Heart left ventricle (tissue), 16 donors: ENCODE data around the gene TRIM59. TPM values are rescaled to one million over a fixed set of nuclear protein-coding genes. Genes with fewer than 3 reads are reported as not detected.

Source experiments
- ATAC-seq, 4 donors: fragments of 200-7000 bp; cut with Tn5 transposase; one replicate each; pipeline ENCODE4 v1.9.1; 2020 to 2022; ENCODE audit warnings: moderate library complexity in 4 of 4, mild to moderate bottlenecking in 3 of 4, moderate number of reproducible peaks in 1 of 4
- DNase-seq, 5 donors: peaks; one replicate each; pipeline ENCODE4 v3.0.0-alpha.2; 2020
- H3K27ac ChIP-seq, 12 donors: fragments of 200-600 bp; sonication (generic) in 4 of 12; one replicate each; pipeline versions ENCODE4 v1.5.0 to v1.8.0; 2016 to 2022; ENCODE audit warnings: mild to moderate bottlenecking in 2 of 12
- H3K27me3 ChIP-seq, 9 donors: fragments of 200-600 bp; sonication (generic) in 2 of 9; one replicate each; pipeline versions ENCODE4 v1.5.1 to v1.8.0; 2016 to 2022; ENCODE audit warnings: mild to moderate bottlenecking in 3 of 9
- H3K36me3 ChIP-seq, 9 donors: fragments of 200-600 bp; sonication (generic) in 2 of 9; one replicate each; pipeline versions ENCODE4 v1.5.0 to v1.8.0; 2018 to 2022; ENCODE audit warnings: mild to moderate bottlenecking in 2 of 9
- H3K4me1 ChIP-seq, 12 donors: fragments of 200-600 bp; sonication (generic) in 4 of 12; one replicate each; pipeline versions ENCODE4 v1.5.0 to v1.8.0; 2016 to 2022; ENCODE audit warnings: mild to moderate bottlenecking in 3 of 12
- H3K4me3 ChIP-seq, 12 donors: fragments of 200-600 bp; sonication (generic) in 4 of 12; one replicate each; pipeline versions ENCODE4 v1.5.0 to v1.8.0; 2017 to 2022; ENCODE audit warnings: mild to moderate bottlenecking in 9 of 12, moderate library complexity in 4 of 12
- H3K9me3 ChIP-seq, 12 donors: fragments of 200-600 bp; sonication (generic) in 4 of 12; one replicate each; pipeline versions ENCODE4 v1.5.0 to v1.8.0; 2016 to 2022; ENCODE audit warnings: mild to moderate bottlenecking in 1 of 12
- POLR2A ChIP-seq, 2 donors: fragments of 450-650 bp; IDR thresholded peaks; one replicate each; pipeline ENCODE4 v1.6.1; 2017; ENCODE audit warnings: antibody characterized with exemption in 2 of 2, mild to moderate bottlenecking in 2 of 2, moderate library complexity in 2 of 2
- WGBS, 4 donors: extraction: QIAGEN DNeasy Blood & Tissue Kit in 2 of 4; methylation state at CpG; one replicate each; pipeline versions ENCODE4 v1.1.5 to v1.1.7; 2013 to 2018; 5-methylcytosine and 5-hydroxymethylcytosine counted together
- intact Hi-C, 10 donors: fragments of 100-400 bp; cut with DNase I; formaldehyde crosslinking; loops; one replicate each; pipeline versions ENCODE4 v1.11.1 to v1.14.2; 2022
- polyA plus RNA-seq, 2 donors: library from polyadenylated mRNA; stranded (reverse); fragments of 200-250 nt; gene quantifications; one replicate each; pipeline ENCODE4 v1.2.3, GENCODE V29; 2013
- total RNA-seq, 9 donors: library from RNA; depleted of rRNA in 2 of 9; stranded (reverse); fragments of >200 nt in 2 of 9; fragmentation: NEBNext Ultra II Directional in 3 of 9; extraction: Animal tissue kit (Norgen Biotek cat#: 25700) in 3 of 9; gene quantifications; one replicate each; pipeline versions ENCODE4 v1.1.0 to v1.2.4, GENCODE V29; 2016 to 2023
- TF ChIP-seq, protein P1 (sequence below), 12 donors: fragments of 200-600 bp; sonication (generic) in 4 of 12; IDR thresholded peaks; one replicate each; pipeline versions ENCODE4 v1.5.0 to v1.8.0; 2018 to 2022; ENCODE audit warnings: antibody characterized with exemption in 12 of 12, mild to moderate bottlenecking in 5 of 12
- donor health status: ischemic (EF 13 %, LVEDD 7.1; RV severe dilation, severe dysfunction).
- donor health status: healthy with polysubstance abuse.
- donor health status: DM: no; HTN: yes; CAD: no.
- donor health status: DM: no; HTN: no; CAD: no.
- donor health status: ischemic (EF 25% LVEDD 6.9; RV normal size, moderate dysfunction).
- donor health status: ischemic (EF 25% LVEDD 5.7; RV mildly dilated, moderate dysfunction).
- donor health status: healthy.
- donor health status: DM: yes; HTN: yes; CAD: no.
- donor health status: ischemic (EF 35%, LVEDD 5.7; RV mildly dilated, moderate dysfunction).
- donor health status: nonischemic (EF 11% LVEDD 7.7; RV severe dilation, severe dysfunction).
- donor health status: DM: yes; HTN: yes; CAD: no.
- donor health status: PGD.
- donor health status: ischemic (EF 29% LVEDD 5.4; RV normal size, mild dysfunction).
- donor health status: nonischemic (EF 23%, LVEDD 6.1; RV moderate dilation, normal function).

The TRIM59 gene
- total and polyA plus RNA-seq, 11 donors: 0.16 to 3.1 (median 0.32) TPM

DNA sequence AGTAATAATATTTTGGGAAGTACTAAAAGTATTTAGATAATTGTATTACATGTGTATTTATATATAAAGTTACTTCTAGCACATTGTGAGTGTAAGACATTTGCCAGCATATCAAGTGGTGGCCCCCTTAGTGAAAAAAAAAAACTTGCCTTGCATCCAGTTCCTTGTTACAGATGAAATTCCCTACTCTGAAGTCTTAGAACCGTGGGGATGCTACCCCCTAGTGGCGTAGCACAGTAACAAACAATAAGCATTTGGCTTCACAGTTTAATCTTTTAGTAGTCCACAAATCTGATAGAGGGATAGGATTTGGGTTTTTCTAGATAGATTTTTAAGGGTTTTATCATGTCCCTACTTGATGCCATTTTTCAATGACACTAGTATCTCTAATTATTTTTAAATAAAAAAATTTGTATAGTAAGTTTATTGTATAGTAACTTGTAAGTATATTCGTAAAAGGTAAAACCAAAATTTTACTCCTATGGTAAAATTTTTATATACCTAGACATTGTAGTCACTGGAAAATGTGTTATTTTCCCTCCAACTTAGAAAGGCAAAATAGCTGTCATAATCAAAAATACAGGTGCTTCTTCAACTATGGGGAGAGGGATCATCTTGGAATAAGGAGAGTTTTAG lies 35.9 kb downstream of the TRIM59 start:
- Histone ChIP-seq H3K9me3 (no peaks in the 10 kb centered on the region), H3K36me3 (peaks cover 0 to 73% (median 62%) of the 10 kb centered on the region in 9 donors), H3K27me3 (no peaks in the 10 kb centered on the region), H3K4me3 (no peak overlapping the region), H3K27ac (no peak overlapping the region), H3K4me1 (peaks cover 0 to 12% (median 0%) of the 10 kb centered on the region in 12 donors)
- DNase-seq: peak in 4 of 5 donors; percentile 41 to 61 (median 47)
- 36 to 46% (median 42%) methylated on average over 3 of the region's 3 CpGs for WGBS, 4 donors
- ATAC-seq: peak in 3 of 4 donors; percentile 62 to 65 (median 62)
- no peak for TF ChIP-seq POLR2A (IDR thresholded peaks at IDR 0.05)
- TF ChIP-seq, protein P1, sequence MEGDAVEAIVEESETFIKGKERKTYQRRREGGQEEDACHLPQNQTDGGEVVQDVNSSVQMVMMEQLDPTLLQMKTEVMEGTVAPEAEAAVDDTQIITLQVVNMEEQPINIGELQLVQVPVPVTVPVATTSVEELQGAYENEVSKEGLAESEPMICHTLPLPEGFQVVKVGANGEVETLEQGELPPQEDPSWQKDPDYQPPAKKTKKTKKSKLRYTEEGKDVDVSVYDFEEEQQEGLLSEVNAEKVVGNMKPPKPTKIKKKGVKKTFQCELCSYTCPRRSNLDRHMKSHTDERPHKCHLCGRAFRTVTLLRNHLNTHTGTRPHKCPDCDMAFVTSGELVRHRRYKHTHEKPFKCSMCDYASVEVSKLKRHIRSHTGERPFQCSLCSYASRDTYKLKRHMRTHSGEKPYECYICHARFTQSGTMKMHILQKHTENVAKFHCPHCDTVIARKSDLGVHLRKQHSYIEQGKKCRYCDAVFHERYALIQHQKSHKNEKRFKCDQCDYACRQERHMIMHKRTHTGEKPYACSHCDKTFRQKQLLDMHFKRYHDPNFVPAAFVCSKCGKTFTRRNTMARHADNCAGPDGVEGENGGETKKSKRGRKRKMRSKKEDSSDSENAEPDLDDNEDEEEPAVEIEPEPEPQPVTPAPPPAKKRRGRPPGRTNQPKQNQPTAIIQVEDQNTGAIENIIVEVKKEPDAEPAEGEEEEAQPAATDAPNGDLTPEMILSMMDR (IDR thresholded peaks at IDR 0.05): peak; percentile 79 to 95 (median 90)
- intact Hi-C loops: loop anchor here (1.0 to 10.0 kb wide), 5 partner anchors 249 to 381 kb away; no protein-coding TSS in a partner anchor

DNA sequence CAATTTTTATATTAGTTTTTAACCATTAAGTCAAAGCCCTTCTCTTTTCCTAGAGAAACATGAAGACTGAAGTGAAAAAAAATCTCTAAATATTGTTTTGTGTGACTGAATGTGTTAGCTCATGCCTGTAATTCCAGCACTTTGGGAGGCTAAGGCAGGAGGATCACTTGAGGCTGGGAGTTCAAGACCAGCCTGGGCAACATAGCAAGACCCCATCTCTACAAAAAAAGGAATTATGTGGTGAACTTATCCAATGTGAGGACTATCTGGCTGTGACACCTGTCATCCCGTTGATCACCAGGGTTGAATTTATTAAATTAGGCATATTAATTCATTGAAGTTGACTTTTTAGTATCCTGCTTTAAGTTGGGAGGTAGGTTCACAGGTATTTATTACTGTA lies 37.1 kb downstream of the TRIM59 start:
- TF ChIP-seq, protein P1 (IDR thresholded peaks at IDR 0.05): no peak
- TF ChIP-seq POLR2A (IDR thresholded peaks at IDR 0.05): no peak
- Histone ChIP-seq H3K27me3 (no peaks in the 10 kb centered on the region), H3K9me3 (no peaks in the 10 kb centered on the region), H3K4me3 (no peak overlapping the region), H3K4me1 (peaks cover 0 to 12% (median 0%) of the 10 kb centered on the region in 12 donors), H3K36me3 (peaks cover 0 to 68% (median 50%) of the 10 kb centered on the region in 9 donors), H3K27ac (no peak overlapping the region)
- ATAC-seq (no peak), DNase-seq (no peak)
- intact Hi-C loops: loop anchor here in 9 of 10 donors (5.0 to 10.0 kb wide), 3 partner anchors 248 to 380 kb away; no protein-coding TSS in a partner anchor
- WGBS, 4 donors: 49 to 88% (median 82%) methylated on average over 1 of the region's 1 CpG

DNA sequence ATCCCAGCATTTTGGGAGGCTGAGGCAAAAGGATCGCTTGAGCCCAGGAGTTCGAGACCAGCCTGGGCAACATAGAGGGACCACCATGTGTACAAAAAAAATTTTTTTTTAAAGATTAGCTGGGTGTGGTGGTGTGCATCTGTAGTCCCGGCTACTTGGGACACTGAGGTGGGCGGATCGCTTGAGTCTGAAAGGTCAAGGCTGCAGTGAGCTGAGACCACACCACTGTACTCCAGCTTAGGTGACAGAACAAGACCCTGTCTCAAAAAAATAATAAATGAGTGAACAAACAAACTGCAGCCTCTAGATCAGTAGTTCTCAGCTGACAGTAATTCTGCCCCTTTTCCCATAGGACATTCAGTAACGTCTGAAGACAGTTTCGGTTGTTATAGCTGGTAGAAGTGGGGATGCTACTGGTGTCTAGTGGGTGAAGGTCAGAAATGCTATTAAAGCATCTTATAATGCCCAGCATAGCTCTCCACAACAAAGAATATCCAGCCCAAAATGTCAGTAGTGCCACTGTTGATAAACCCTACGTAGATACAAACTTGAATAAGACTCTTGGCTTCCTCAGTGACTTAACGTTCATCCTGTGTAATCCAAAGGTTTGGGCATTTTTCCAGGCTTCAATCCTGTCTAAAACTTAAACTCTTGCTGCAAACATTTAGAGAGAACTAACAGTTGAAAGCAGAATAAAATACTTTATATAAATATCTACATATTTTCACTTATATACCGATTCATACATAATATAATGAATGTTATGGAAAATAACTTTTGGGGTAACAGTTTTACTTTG lies 39.6 kb downstream of the TRIM59 start:
- no peaks in the 10 kb centered on the region for H3K4me1 ChIP-seq
- ATAC-seq (no peak), DNase-seq (no peak)
- TF ChIP-seq, protein P1 (IDR thresholded peaks at IDR 0.05): no peak
- no peak for TF ChIP-seq POLR2A (IDR thresholded peaks at IDR 0.05)
- peaks cover 0 to 56% (median 25%) of the 10 kb centered on the region in 9 donors for H3K36me3 ChIP-seq
- H3K27ac ChIP-seq: no peak overlapping the region
- intact Hi-C loops: loop anchor here in 9 of 10 donors (5.0 to 10.0 kb wide), 3 partner anchors 245 to 378 kb away; no protein-coding TSS in a partner anchor
- no peaks in the 10 kb centered on the region for H3K27me3 ChIP-seq
- no peak overlapping the region for H3K4me3 ChIP-seq
- H3K9me3 ChIP-seq: no peaks in the 10 kb centered on the region
- 71 to 79% (median 74%) methylated on average over 10 of the region's 10 CpGs for WGBS, 4 donors
